ENCODE data around the gene PPP1R1C. TPM values are rescaled to one million over a fixed set of nuclear protein-coding genes. Genes with fewer than 3 reads are reported as not detected.

PPP1R1C gene
- total RNA-seq, 1 donor: 0.36 TPM

DNA sequence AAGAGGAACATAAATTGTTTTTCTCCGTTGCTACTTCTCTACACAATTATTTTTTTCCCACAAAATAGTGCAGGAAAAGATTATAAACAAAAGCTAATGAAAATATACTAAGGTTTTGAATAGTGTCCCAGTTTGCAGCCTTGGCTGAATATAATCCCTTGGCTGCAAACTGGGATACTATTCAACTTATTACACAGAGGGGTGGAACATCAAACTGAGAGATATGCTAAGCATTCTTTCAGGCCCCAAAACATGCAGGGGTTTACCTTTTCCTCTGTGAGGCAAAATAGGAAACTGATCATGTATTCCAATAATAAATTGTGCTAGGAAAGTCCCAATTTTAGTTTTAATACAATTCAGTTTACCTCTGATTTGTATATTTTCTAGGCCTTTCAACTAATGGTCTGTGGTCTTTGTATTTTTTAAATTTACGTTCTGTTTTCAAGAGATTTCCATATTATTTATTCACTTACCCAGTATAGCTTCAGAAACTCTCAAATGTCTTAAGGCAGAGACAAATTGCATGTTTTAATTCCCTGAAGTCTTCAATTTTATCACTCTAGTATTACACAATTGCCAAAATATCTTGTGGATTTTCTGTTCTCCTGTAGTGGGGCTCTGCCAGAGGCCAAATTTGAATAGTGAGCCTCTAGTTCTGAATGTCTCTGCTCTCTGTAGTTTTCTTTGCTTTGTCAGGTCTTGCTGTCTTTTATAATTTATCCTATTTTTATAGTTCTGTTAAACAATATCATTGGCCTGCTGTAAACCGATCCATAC is 63.9 kb downstream of the PPP1R1C start:
- Histone ChIP-seq H3K36me3 (ENCODE audit: insufficient read depth, low read length) (no peaks in the 10 kb centered on the region), H3K4me2 (ENCODE audit: insufficient read depth, low read length) (no peak overlapping the region), H3K9me3 (ENCODE audit: low read depth, low read length) (no peaks in the 10 kb centered on the region), H2AFZ (ENCODE audit: low read length) (no peak overlapping the region), H3K4me1 (ENCODE audit: insufficient read depth, low read length) (peaks cover 10% of the 10 kb centered on the region), H3K27ac (ENCODE audit: low read depth, low read length) (no peak overlapping the region), H4K20me1 (ENCODE audit: insufficient read depth, low read length) (no peaks in the 10 kb centered on the region), H3K79me2 (ENCODE audit: insufficient read depth, low read length) (no peaks in the 10 kb centered on the region), H3K4me3 (ENCODE audit: insufficient read depth, low read length) (no peak overlapping the region), H3K27me3 (ENCODE audit: insufficient read depth, low read length) (no peaks in the 10 kb centered on the region)
- TF ChIP-seq, protein P1, sequence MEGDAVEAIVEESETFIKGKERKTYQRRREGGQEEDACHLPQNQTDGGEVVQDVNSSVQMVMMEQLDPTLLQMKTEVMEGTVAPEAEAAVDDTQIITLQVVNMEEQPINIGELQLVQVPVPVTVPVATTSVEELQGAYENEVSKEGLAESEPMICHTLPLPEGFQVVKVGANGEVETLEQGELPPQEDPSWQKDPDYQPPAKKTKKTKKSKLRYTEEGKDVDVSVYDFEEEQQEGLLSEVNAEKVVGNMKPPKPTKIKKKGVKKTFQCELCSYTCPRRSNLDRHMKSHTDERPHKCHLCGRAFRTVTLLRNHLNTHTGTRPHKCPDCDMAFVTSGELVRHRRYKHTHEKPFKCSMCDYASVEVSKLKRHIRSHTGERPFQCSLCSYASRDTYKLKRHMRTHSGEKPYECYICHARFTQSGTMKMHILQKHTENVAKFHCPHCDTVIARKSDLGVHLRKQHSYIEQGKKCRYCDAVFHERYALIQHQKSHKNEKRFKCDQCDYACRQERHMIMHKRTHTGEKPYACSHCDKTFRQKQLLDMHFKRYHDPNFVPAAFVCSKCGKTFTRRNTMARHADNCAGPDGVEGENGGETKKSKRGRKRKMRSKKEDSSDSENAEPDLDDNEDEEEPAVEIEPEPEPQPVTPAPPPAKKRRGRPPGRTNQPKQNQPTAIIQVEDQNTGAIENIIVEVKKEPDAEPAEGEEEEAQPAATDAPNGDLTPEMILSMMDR (IDR thresholded peaks at IDR 0.05; ENCODE audit: extremely low read depth, low read depth, low read length): no peak
- DNase-seq (ENCODE audit: insufficient read length, low spot score, missing footprints): no peak

DNA sequence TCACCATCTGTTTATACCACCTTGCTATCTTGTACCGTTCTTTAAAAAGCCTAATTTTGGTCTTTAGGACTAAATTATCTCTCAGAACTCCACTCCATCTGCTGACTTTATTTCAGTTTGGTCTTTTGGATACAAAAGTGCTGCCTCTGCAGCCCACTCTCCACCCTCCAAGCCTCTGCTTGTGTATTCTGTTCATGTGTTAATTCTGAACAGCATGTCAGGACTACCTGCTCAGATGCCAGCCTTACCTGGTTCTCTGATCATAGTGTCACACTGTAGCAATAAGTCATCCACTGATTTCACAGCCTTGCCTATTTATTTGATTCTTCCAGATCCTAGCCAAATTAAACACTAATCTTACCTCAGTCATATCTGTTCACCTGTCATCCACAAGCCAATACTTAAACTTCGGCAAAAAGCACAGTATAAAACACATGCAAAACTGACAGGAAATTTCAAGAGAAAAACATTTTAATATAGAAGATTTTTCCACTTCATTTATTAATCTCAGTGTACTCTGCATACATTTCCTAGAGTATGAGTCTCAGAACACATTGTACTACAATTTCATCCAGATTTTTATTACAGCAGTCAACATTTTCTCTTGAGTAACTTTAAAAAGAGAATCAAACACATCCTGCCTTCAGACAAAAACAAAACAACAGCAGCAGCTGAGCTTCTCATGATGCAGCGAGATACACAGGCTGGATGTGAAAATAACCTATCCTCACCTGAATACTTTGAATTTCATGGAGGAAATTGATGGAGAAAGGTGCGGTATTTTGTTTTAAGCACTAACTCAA is 64.9 kb downstream of the PPP1R1C start:
- TF ChIP-seq, protein P1 (IDR thresholded peaks at IDR 0.05; ENCODE audit: extremely low read depth, low read depth, low read length): no peak
- Histone ChIP-seq H2AFZ (ENCODE audit: low read length) (no peak overlapping the region), H3K27me3 (ENCODE audit: insufficient read depth, low read length) (no peaks in the 10 kb centered on the region), H3K4me1 (ENCODE audit: insufficient read depth, low read length) (peaks cover 10% of the 10 kb centered on the region), H3K4me3 (ENCODE audit: insufficient read depth, low read length) (no peak overlapping the region), H3K79me2 (ENCODE audit: insufficient read depth, low read length) (no peaks in the 10 kb centered on the region), H3K9me3 (ENCODE audit: low read depth, low read length) (no peaks in the 10 kb centered on the region), H3K36me3 (ENCODE audit: insufficient read depth, low read length) (no peaks in the 10 kb centered on the region), H4K20me1 (ENCODE audit: insufficient read depth, low read length) (no peaks in the 10 kb centered on the region), H3K27ac (ENCODE audit: low read depth, low read length) (no peak overlapping the region), H3K4me2 (ENCODE audit: insufficient read depth, low read length) (no peak overlapping the region)
- DNase-seq (ENCODE audit: insufficient read length, low spot score, missing footprints): no peak

DNA sequence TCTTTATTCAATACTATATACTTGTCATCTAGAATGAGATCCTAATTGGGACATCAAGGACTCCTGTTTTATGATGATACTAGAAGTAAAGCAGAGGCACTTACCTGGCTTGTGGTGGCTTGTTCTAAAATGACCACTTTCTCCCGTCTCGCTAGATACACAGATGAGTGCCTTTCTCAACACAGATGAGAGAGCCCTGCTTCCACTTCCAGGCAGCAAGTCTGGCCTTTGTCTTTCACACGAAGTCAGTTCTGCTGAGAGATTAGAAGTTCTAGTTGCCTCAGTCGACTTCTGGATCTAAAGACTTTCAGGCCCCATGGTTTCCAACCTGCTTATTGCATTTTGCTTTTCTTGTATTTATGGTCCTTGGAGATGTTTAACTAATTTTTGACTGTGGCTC is 70.3 kb downstream of the PPP1R1C start:
- no peaks in the 10 kb centered on the region for H3K79me2 ChIP-seq (ENCODE audit: insufficient read depth, low read length)
- no peaks in the 10 kb centered on the region for H4K20me1 ChIP-seq (ENCODE audit: insufficient read depth, low read length)
- H3K27me3 ChIP-seq (ENCODE audit: insufficient read depth, low read length): no peaks in the 10 kb centered on the region
- no peaks in the 10 kb centered on the region for H3K36me3 ChIP-seq (ENCODE audit: insufficient read depth, low read length)
- no peak overlapping the region for H3K27ac ChIP-seq (ENCODE audit: low read depth, low read length)
- no peak for DNase-seq (ENCODE audit: insufficient read length, low spot score, missing footprints)
- TF ChIP-seq, protein P1 (IDR thresholded peaks at IDR 0.05; ENCODE audit: extremely low read depth, low read depth, low read length): no peak
- no peaks in the 10 kb centered on the region for H3K9me3 ChIP-seq (ENCODE audit: low read depth, low read length)
- H3K4me1 ChIP-seq (ENCODE audit: insufficient read depth, low read length): no peaks in the 10 kb centered on the region
- no peak overlapping the region for H3K4me2 ChIP-seq (ENCODE audit: insufficient read depth, low read length)
- H3K4me3 ChIP-seq (ENCODE audit: insufficient read depth, low read length): no peak overlapping the region
- no peak overlapping the region for H2AFZ ChIP-seq (ENCODE audit: low read length)

DNA sequence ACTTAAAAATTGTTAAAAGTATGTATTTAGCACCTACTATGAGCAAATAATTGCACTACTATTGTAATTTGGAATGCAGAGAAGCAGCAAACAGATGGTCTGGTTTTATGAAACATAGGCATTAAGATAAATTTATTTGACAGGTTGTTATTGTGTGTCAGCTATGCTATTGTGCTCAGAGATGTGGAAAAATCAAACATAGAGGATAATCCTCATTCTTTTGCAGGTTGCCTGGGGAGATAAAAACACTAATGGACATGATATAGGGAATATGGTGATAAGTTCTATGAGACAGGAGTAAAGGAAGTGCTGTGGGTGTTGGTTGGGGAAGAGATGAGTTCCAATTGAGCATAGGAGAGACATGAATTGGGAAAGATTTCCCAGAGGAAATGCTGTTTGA is 71.3 kb downstream of the PPP1R1C start:
- Histone ChIP-seq H3K36me3 (ENCODE audit: insufficient read depth, low read length) (no peaks in the 10 kb centered on the region), H3K4me2 (ENCODE audit: insufficient read depth, low read length) (no peak overlapping the region), H3K4me1 (ENCODE audit: insufficient read depth, low read length) (no peaks in the 10 kb centered on the region), H3K9me3 (ENCODE audit: low read depth, low read length) (no peaks in the 10 kb centered on the region), H4K20me1 (ENCODE audit: insufficient read depth, low read length) (no peaks in the 10 kb centered on the region), H3K4me3 (ENCODE audit: insufficient read depth, low read length) (no peak overlapping the region), H3K27ac (ENCODE audit: low read depth, low read length) (no peak overlapping the region), H3K27me3 (ENCODE audit: insufficient read depth, low read length) (no peaks in the 10 kb centered on the region), H3K79me2 (ENCODE audit: insufficient read depth, low read length) (no peaks in the 10 kb centered on the region), H2AFZ (ENCODE audit: low read length) (no peak overlapping the region)
- TF ChIP-seq, protein P1 (IDR thresholded peaks at IDR 0.05; ENCODE audit: extremely low read depth, low read depth, low read length): no peak
- DNase-seq (ENCODE audit: insufficient read length, low spot score, missing footprints): no peak
